Measurements from ENCODE around the gene CFAP54. TPM values are rescaled to one million over a fixed set of nuclear protein-coding genes. Genes with fewer than 3 reads are reported as not detected.
A peak's percentile ranks its signal among the peaks of the same experiment; 100 is the strongest.

The CFAP54 gene
- total RNA-seq, 1 experiment from 2014 or later = 0.16 TPM

DNA sequence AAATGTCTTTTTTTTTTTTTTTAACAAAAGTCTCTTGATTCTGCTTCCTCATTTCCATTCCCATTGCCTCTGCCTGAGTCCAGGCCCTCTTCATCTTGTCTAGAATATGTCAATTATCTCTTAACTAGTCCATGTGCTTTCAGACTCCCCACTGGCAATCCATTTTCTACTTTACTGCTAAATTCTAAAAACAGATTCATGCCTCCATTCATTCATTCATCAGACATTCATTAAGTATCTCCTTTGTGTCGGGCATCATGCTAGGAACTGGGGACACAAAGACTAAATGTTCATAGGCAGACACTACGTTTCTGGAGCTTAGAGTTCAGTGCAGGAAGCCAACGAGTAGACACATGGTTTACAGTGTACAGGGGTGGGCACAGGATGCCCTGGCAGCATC is 408.0 kb downstream of the CFAP54 start:
- no peaks in the 10 kb centered on the region for H3K27me3 ChIP-seq
- H3K27ac ChIP-seq = no peak overlapping the region
- H3K4me3 ChIP-seq = no peak overlapping the region
- DNase-seq = no peak
- no peaks in the 10 kb centered on the region for H3K4me1 ChIP-seq
- no peaks in the 10 kb centered on the region for H3K9me3 ChIP-seq (replicated peaks)
- no peaks in the 10 kb centered on the region for H3K36me3 ChIP-seq

DNA sequence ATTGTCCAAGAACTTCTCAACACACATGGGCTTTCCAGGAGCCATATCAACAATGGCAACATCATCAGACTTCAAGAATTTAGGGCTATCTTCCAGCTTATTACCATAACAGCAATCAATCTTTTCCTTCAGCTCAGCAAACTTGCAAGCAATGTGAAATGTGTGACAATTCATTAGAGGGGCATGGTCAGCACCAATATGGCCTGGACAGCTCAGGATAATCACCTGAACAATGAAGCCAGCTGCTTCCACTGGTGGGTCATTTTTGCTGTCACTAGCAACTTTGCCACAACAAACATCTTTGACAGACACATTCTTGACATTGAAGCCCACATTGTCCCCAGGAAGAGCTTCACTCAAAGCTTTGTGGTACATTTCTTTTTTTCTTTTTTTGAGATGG is 411.8 kb downstream of the CFAP54 start:
- Histone ChIP-seq H3K9me3 (replicated peaks) (no peaks in the 10 kb centered on the region), H3K27ac (no peak overlapping the region), H3K4me3 (no peak overlapping the region), H3K27me3 (no peaks in the 10 kb centered on the region), H3K4me1 (no peaks in the 10 kb centered on the region), H3K36me3 (no peaks in the 10 kb centered on the region)
- DNase-seq = no peak

DNA sequence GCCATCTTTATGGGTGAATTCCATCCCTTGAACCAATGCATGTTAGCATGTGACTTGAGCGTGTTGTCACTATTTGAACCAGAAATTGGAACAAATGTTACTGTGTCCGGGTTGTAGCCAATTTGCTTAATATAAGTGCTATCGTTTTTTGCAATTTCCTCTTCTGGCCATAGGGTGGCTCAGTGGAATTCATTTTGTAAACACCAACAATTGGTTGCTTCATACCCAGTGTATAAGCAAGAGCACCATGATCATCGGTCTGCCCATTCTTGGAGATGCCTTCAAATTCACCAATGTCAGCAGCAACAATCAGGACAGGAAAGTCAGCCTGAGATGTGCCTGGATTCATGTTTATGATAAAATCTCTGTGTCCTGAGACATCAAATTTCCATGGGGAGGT is 412.7 kb downstream of the CFAP54 start:
- no peaks in the 10 kb centered on the region for H3K9me3 ChIP-seq (replicated peaks)
- H3K27ac ChIP-seq = no peak overlapping the region
- DNase-seq = no peak
- H3K36me3 ChIP-seq = no peaks in the 10 kb centered on the region
- H3K4me3 ChIP-seq = no peak overlapping the region
- no peaks in the 10 kb centered on the region for H3K27me3 ChIP-seq
- peaks cover 3% of the 10 kb centered on the region; the same call in 1 of the 2 replicates for H3K4me1 ChIP-seq

DNA sequence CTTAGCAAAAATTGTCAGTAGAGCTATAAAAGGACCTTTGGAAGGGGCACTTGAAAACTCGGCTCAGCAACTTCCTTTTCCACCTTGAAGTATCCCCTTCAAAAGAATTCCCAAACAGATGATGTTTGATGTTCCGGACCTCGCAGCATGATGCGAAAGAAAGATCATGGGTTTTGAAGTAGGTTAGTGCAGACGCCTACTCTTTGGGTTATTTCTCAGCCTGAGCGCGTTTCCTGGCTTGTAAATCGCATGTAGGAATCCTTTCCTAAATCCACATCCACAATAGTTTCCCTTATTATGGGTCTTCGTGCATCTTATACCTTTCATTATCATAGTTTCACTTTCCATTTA is 417.1 kb downstream of the CFAP54 start:
- Histone ChIP-seq H3K27me3 (no peaks in the 10 kb centered on the region), H3K4me1 (peaks cover 6% of the 10 kb centered on the region; the same call in 1 of the 2 replicates), H3K4me3 (peak overlapping the region; percentile 88), H3K36me3 (no peaks in the 10 kb centered on the region), H3K27ac (peak overlapping the region; percentile 55), H3K9me3 (replicated peaks) (no peaks in the 10 kb centered on the region)
- DNase-seq = no peak

DNA sequence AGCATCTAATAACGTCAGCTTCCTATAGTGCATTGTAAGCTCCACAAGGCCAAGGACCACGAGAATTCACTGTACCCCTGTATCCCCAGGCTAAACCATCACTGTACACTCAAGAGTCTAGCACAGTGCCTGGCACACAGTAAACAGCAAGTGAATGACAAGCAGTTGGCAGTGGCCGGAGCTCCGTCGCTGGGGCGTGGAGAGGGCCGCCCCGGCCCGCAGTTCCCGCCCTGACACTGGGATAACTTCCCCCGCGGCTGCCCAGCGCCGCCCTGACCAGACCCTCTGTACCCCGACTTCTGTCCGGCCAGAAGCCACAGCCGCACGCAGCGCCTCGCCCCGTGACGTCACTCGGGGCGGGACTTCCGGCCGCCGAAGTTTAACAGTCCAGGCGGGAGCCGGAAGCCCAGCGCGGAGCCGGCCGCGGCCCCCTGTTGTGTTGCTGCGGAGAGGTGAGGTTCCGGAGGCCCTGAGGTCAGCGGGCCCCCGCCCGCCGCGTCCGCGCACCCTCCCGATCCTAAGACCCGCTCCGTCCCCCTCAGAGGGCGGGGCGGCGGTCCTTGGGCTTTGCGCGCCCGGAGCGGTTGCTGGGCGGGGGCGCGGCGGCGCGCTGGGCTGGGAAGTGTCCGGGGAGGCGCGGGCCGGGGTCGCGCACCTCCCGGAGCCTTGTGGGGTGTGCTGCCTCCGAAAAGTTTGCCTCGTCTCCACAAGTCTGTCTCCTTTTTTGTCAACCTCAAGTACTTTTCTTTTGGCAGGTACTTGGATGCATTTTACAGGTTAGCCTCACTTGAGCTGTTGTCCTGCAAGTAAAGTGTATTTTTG is 417.7 kb downstream of the CFAP54 start, which contains the start of gene NEDD1:
Gene NEDD1 (plus strand): TSS at position 409 of the 822 bp plus-strand sequence. CDS start 2,503 bp downstream, outside the sequence.
- Histone ChIP-seq H3K27ac (peak within 1 kb of the TSS; percentile 55), H3K27me3 (no peaks in the 10 kb centered on the region), H3K36me3 (no peaks in the 10 kb centered on the region), H3K4me1 (peaks cover 6% of the 10 kb centered on the region; the same call in 1 of the 2 replicates), H3K4me3 (peak within 1 kb of the TSS; percentile 88), H3K9me3 (replicated peaks) (no peaks in the 10 kb centered on the region)
- DNase-seq = peak; percentile 83 to 85

DNA sequence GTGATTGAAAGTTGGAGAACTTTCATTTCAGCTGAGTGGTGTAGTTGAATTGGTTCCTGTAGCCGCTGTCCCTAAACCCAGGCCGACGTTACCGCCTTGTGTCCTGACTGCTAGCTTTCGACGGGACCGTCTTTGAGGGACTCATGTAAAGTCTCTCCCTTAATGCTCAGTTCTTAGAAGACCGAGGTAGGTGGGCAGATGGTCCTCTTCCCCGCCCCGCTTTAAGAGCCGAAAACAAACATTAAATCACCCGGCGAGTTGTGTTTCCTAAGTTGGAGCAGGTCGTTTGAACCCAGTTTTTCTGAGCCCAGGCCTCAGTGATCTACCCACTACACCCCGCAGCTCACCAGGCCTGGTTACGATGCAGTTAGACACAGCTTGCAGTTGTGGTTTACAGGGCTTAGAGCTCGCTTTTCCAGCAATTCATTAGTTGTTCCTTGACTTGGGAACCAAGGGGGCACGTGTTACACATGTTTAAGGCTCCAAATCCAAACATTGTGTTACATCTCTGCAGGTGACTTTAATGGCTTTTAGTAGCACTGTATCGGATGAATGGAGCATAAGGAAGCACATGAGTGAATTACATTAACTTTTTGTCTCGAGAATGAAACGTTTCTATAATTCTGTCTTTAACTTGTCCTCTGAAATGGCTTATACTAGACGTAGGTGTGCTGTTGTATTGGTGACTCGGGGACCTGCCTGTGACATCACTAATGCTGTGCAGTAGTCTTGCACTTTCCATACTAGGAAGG is 418.5 kb downstream of the CFAP54 start:
- Histone ChIP-seq H3K4me3 (peak overlapping the region; percentile 88), H3K27me3 (no peaks in the 10 kb centered on the region), H3K36me3 (no peaks in the 10 kb centered on the region), H3K4me1 (peaks cover 6% of the 10 kb centered on the region; the same call in 1 of the 2 replicates), H3K27ac (peak overlapping the region; percentile 55), H3K9me3 (replicated peaks) (no peaks in the 10 kb centered on the region)
- peak; percentile 8 to 47 for DNase-seq

DNA sequence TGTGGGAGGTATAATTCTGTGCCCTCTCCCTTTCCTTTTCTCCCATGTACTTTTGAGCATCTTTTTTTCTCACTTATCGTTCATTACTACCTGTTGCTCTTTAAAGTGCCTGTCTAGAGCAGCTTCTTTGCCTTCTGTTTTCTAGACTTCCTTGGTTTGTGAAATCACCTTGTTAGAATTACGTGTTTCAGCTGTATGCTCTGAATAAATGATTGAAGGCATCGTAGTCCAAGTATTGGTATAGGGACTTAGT is 419.0 kb downstream of the CFAP54 start:
- Histone ChIP-seq H3K36me3 (no peaks in the 10 kb centered on the region), H3K4me1 (peaks cover 6% of the 10 kb centered on the region; the same call in 1 of the 2 replicates), H3K27me3 (no peaks in the 10 kb centered on the region), H3K4me3 (peak overlapping the region; percentile 88), H3K9me3 (replicated peaks) (no peaks in the 10 kb centered on the region), H3K27ac (no peak overlapping the region)
- no peak for DNase-seq

DNA sequence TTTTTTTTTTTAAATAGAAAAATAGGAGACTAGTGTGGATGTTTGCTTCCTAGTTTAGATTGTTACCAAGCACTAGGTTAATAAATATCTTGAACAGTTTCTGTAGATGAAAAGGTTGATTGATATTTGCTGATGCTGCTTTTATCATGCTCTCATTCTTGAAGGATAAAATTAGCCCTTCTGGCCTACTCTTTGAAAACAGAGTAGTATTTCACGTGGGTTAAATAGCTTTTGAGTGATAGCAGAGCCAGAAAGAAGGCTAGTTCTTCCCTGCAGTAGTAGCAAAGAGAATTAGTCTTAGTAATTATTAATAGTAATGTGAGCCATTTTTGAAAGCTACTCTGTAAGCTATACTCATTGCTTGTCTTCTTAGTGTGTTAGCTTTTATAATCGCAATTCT is 422.9 kb downstream of the CFAP54 start:
- Histone ChIP-seq H3K36me3 (no peaks in the 10 kb centered on the region), H3K27ac (no peak overlapping the region), H3K4me3 (no peak overlapping the region), H3K9me3 (replicated peaks) (no peaks in the 10 kb centered on the region), H3K4me1 (peaks cover 3% of the 10 kb centered on the region; the same call in 1 of the 2 replicates), H3K27me3 (no peaks in the 10 kb centered on the region)
- no peak for DNase-seq

DNA sequence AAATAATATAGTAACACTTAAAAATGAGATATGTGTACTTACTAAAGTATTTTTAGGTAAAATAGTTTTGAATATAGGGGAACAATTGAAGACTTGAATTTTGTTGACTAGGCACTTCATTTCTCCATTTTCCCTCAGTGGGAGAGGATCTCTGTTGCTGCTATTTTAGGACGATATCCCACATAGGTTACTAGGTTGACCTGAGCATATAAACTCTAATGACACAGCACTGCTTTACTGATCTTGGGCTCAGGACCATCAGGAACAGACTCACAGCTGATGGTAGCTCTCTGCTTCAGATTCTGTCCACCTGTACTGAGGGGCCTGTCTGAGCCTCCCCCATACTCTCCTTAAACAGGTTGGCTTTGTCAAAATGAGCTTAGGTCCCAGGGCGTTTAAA is 423.6 kb downstream of the CFAP54 start:
- no peaks in the 10 kb centered on the region for H3K36me3 ChIP-seq

DNA sequence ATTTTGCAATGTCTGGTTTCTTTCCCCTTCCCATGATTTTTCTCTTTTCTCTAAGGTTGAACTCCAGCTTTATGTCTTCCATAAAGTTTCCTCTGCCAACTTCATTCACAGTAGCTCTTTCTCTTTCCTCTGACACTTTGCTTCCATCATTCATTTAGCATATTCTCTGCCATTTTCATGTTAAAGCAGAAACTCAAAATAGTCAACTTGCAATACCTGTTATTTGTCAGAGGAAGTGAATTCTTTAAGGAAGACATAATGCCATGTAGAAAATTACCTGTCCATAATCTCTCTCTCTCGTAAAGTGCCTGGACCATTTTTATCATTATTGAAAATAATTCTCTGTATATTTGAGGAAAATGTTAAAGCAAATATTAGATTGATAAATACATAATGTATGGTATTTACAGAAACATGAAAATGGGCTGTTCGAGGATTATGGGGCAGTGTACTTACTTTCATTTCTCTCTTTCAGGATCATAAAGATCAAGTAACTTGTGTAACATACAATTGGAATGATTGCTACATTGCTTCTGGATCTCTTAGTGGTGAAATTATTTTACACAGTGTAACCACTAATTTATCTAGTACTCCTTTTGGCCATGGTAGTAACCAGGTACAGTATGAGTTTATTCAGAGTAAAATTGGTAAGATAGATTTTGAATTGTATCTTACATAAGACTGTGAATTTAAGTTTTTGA is 430.3 kb downstream of the CFAP54 start:
- Histone ChIP-seq H3K4me1 (no peaks in the 10 kb centered on the region), H3K9me3 (replicated peaks) (no peaks in the 10 kb centered on the region), H3K4me3 (no peak overlapping the region), H3K27me3 (no peaks in the 10 kb centered on the region), H3K27ac (no peak overlapping the region), H3K36me3 (peaks cover 15% of the 10 kb centered on the region)
- no peak for DNase-seq

More for the DNA sequence above, 423.6 kb downstream of the CFAP54 start:
- no peak overlapping the region for H3K4me3 ChIP-seq
- no peaks in the 10 kb centered on the region for H3K27me3 ChIP-seq
- DNase-seq = no peak
- peaks cover 3% of the 10 kb centered on the region; the same call in 1 of the 2 replicates for H3K4me1 ChIP-seq
- no peak overlapping the region for H3K27ac ChIP-seq
- no peaks in the 10 kb centered on the region for H3K9me3 ChIP-seq (replicated peaks)

Other genes starting within 250 kb of the CFAP54 start
- 20.7 and 28.0 TPM in 2 replicates for gene CDK17, start 89.1 kb upstream of the CFAP54 start, total RNA-seq (2014; rRNA removed; shearing (Covaris generic))